GM12878 (cell line): ENCODE data around the gene CDYL2.

ENCODE experiments used
- ATF7 ChIP-seq: fragments of 450-650 bp; IDR thresholded peaks from 2 replicates; pipeline ENCODE4 v1.6.1; 2016; ENCODE audit warnings: low read depth, mild to moderate bottlenecking
- HDAC2 ChIP-seq: fragments of 200-600 bp; sonication (generic); IDR thresholded peaks from 2 replicates; pipeline ENCODE4 v1.6.1; 2017
- NR2C2 ChIP-seq: IDR thresholded peaks from 2 replicates; pipeline ENCODE4 v1.6.1; 2011; ENCODE audit warnings: borderline replicate concordance, low read depth; ENCODE audit not compliant: control insufficient read depth, insufficient read length
- POLR2A ChIP-seq: IDR thresholded peaks from 2 replicates; pipeline ENCODE4 v1.6.1; 2011; ENCODE audit warnings: low read depth, mild to moderate bottlenecking, low read length
- POLR2AphosphoS5 ChIP-seq: IDR thresholded peaks from 2 replicates; pipeline ENCODE4 v1.6.1; 2011; ENCODE audit warnings: mild to moderate bottlenecking, low read length, inconsistent platforms
- RFX5 ChIP-seq: IDR thresholded peaks from 2 replicates; pipeline ENCODE4 v1.6.1; 2011; ENCODE audit warnings: low read depth, low read length, improper control_type of control experiment

- TF ChIP-seq POLR2AphosphoS5: no peak
- TF ChIP-seq ATF7: no peak
- TF ChIP-seq POLR2A: no peak
- no peak for TF ChIP-seq RFX5
- TF ChIP-seq NR2C2: no peak
- no peak for TF ChIP-seq HDAC2
Observed at GRCh38 chr16:80720804-80721371, 83.5 kb downstream of the CDYL2 start.
